ENCODE data around the gene ODAM.
"Not testable (repeated sequence)": the region's sequence is repeated elsewhere in the genome, so short reads cannot be mapped to it uniquely, and the experiment has no call there.

Gene ODAM

GRCh38 chr4:70221389-70221788 is 25.9 kb downstream of the ODAM start:
- in situ Hi-C loops (cut with HindIII; ENCODE audit: low sequenced_read_pairs), result not testable (repeated sequence)

DNA sequence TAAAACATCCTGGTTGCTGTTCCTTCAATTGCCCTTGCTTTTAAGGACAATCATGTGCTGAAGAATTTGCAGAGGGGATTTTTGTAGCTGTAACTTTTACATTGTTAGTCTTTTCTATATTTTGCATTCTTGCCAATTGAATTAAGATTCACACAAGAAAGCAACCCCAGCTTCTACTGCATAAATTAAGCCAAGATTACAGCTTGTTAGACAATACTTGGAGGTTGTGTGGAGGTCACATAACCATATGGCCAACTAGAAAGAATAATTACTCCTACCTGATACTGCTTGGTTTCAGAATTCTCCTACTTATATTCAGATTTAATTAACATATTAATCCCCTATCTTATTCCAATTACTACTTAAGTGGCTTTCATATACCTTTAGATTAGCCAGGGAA is 26.3 kb downstream of the ODAM start:
- in situ Hi-C loops (cut with HindIII; ENCODE audit: low sequenced_read_pairs), result not testable (repeated sequence)

DNA sequence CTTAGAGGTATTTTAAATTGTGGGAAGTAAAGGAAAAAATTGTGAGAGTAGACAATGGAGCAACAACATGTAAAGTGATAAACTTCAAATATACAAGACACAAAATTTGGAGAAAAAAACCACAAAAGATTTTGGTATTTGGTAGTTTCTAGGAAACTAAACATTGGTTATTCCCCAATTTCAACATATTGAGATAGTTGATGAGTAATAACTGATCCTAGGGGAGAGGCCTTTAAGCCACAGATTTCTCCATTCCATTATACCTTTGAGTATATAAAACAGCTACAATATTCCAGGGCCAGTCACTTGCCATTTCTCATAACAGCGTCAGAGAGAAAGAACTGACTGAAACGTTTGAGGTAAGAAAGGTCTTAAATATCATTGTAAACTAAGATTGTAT is 30.3 kb downstream of the ODAM start, which contains the start of gene FDCSP:
FDCSP (plus strand) TSS at position 301 of the 400 bp plus-strand sequence. CDS start 5,071 bp downstream, outside the sequence.
- in situ Hi-C loops (cut with HindIII; ENCODE audit: low sequenced_read_pairs), result no loop called here

GRCh38 chr4:70236125-70236524 is 40.6 kb downstream of the ODAM start:
- in situ Hi-C loops (cut with HindIII; ENCODE audit: low sequenced_read_pairs), result no loop called here

DNA sequence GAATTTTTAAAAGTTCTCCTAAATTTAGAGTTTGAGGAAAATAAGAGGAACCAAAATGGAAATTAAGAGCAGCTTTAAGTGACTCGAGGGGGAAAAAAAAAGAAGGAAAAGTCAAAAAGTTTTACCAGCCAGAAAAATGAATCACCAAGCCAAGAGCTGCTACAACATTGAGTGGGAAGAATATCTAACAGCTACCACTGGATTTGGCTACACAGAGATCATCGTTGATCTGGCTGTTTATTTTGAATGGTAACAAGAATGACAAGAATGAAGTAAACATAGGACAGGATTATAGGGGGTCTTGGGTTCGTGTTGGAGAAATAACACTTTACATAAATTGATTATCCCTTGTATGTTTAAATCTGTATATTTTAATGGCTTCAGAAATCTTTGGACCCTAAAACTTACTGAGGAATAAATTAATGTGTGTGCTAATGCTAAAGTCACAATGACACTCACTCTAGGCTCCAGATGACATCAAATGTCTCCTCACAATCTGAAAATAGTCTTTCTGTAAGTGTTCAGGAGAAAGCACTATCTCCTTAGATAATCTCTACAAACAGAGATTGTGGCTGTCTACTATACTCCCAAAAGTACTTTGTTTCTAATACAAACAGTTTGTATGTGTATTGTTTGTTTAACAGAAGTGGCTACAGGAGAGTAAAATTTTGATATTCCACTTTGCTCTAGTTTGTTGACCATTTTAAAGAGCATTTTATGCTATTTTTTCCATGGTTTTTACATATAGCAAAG is 43.8 kb downstream of the ODAM start:
- in situ Hi-C loops (cut with HindIII; ENCODE audit: low sequenced_read_pairs), result no loop called here

- in situ Hi-C loops (cut with HindIII; ENCODE audit: low sequenced_read_pairs), result no loop called here
Measured at GRCh38 chr4:70239884-70240591, 44.5 kb downstream of the ODAM start.

- in situ Hi-C loops (cut with HindIII; ENCODE audit: low sequenced_read_pairs), result not testable (repeated sequence)
Measured at GRCh38 chr4:70242297-70242696, 46.8 kb downstream of the ODAM start, which contains the start of gene CSN3. Gene CSN3 (plus strand): TSS chr4:70242597. CDS start chr4:70244820, 2,223 bp downstream.

- in situ Hi-C loops (cut with HindIII; ENCODE audit: low sequenced_read_pairs), result no loop called here
Measured at GRCh38 chr4:70243091-70243490, 47.6 kb downstream of the ODAM start.

DNA sequence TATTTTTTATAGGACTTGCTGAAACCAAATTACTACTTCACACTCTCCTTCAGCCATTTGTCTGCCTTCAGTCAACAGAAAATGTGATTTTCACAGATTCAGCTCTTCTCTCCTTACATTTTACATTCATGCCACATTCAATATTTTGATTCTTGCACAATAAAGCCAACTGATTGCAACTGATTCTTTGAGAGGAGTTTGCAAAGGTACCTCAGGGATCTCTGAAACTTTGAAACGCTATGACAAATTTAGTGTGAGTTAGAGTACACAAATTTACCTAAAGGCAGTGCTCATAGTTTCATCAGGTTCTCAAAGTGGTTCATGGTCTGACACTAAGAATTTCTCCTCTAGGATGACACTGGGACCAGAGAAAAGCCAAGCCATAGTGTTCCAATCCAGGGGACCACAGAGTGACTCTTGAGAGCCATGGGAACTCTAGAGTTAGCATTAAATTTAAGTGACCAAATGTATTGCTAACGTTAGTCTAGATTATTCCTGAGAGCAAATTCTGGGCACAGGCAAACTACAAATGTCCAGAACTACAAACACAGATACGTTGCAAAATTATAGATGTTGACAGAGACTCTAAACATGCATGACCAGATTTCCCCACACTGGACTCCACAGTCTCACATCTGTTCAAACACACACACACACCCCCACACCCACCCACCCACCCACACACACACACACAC is 55.9 kb downstream of the ODAM start:
- in situ Hi-C loops (cut with HindIII; ENCODE audit: low sequenced_read_pairs), result no loop called here

- in situ Hi-C loops (cut with HindIII; ENCODE audit: low sequenced_read_pairs), result no loop called here
Measured at GRCh38 chr4:70251945-70252277, 56.4 kb downstream of the ODAM start.

Measured in DLD1 (cell line).